GM12878 (cell line): ENCODE measurements around the gene NAA10. TPM values are rescaled to one million over a fixed set of nuclear protein-coding genes. Genes with fewer than 3 reads are reported as not detected.

ENCODE experiments used
- ATAC-seq: fragments of 200-7000 bp; cut with Tn5 transposase; 3 replicates; pipeline ENCODE4 v1.9.1; 2020; ENCODE audit warnings: mild to moderate bottlenecking, moderate library complexity
- BruUV-seq: library from RNA; stranded (reverse); fragments of 400-500 nt; replicated peaks from 2 replicates; lab custom pipeline; 2021; lab: Mats Ljungman, UMichigan
- CTCF ChIA-PET: fragments of 300-600 bp; sonication (Branson Sonifier 250); formaldehyde crosslinking; extraction: SDS; loops from one replicate; lab custom pipeline; 2021; ENCODE audit warnings: inconsistent platforms; lab: Yijun Ruan, JAX
- POLR2A ChIA-PET: fragments of 350-600 bp; formaldehyde crosslinking; extraction: SDS; loops from one replicate; lab custom pipeline; 2021; ENCODE audit warnings: inconsistent platforms; lab: Charles Lee
- RAD21 ChIA-PET: fragments of 300-600 bp; sonication (Branson Sonifier 250); formaldehyde crosslinking; loops from one replicate; lab custom pipeline; 2023; ENCODE audit warnings: antibody characterized with exemption; ENCODE audit not compliant: unreplicated experiment; lab: Charles Lee
- SMC1A ChIA-PET: fragments of 300-600 bp; sonication (Branson Sonifier 250); formaldehyde crosslinking; loops from one replicate; lab custom pipeline; 2023; ENCODE audit not compliant: unreplicated experiment, uncharacterized antibody; lab: Charles Lee
- DNase-seq: peaks from one replicate; pipeline ENCODE4 v3.0.0-alpha.2; 2011; ENCODE audit warnings: low read depth, low spot score
- FAIRE-seq: peaks from 3 replicates; lab custom pipeline; 2011; peaks lifted over from hg19 to GRCh38; lab: Jason Lieb, UNC
- H2AFZ ChIP-seq: 2 replicates; pipeline ENCODE4 v1.6.0; 2011; ENCODE audit warnings: low read depth, low read length, control low read depth; ENCODE audit not compliant: control insufficient read depth
- H3K27ac ChIP-seq: 2 replicates; pipeline ENCODE4 v1.5.1; 2011; ENCODE audit warnings: control low read depth; ENCODE audit not compliant: control insufficient read depth, insufficient read depth
- H3K27me3 ChIP-seq, 2 experiments: replicated peaks in 1 of 2; 2 replicates each; pipeline versions ENCODE4 v1.6.0 to v1.6.1; 2011; ENCODE audit warnings: low read length in 1 of 2; ENCODE audit not compliant: control insufficient read depth in 2 of 2, insufficient read depth in 2 of 2
- H3K36me3 ChIP-seq, 2 experiments: 2 replicates each; pipeline ENCODE4 v1.5.1; 2011; ENCODE audit warnings: low read length in 1 of 2; ENCODE audit not compliant: control insufficient read depth in 2 of 2, insufficient read depth in 2 of 2
- H3K4me1 ChIP-seq: 2 replicates; pipeline ENCODE4 v1.6.1; 2011; ENCODE audit warnings: mild to moderate bottlenecking, low read length, moderate library complexity, mixed read lengths; ENCODE audit not compliant: control insufficient read depth, insufficient read depth
- H3K4me2 ChIP-seq: 2 replicates; pipeline ENCODE4 v1.6.0; 2011; ENCODE audit warnings: control low read depth; ENCODE audit not compliant: control insufficient read depth, insufficient read depth
- H3K4me3 ChIP-seq: fragments of 200-600 bp; sonication (generic); 2 replicates; pipeline ENCODE4 v1.5.1; 2016
- H3K79me2 ChIP-seq: 2 replicates; pipeline ENCODE4 v1.6.0; 2011; ENCODE audit warnings: low read length; ENCODE audit not compliant: control insufficient read depth, insufficient read depth
- H3K9ac ChIP-seq: 2 replicates; pipeline ENCODE4 v1.8.0; 2011; ENCODE audit warnings: low read length, control low read depth, mixed read lengths; ENCODE audit not compliant: control insufficient read depth, insufficient read depth
- H3K9me3 ChIP-seq: replicated peaks from 3 replicates; pipeline ENCODE4 v1.5.1; 2011; ENCODE audit warnings: mild to moderate bottlenecking, low read length; ENCODE audit not compliant: control insufficient read depth, insufficient read depth
- H4K20me1 ChIP-seq: 2 replicates; pipeline ENCODE4 v1.6.0; 2011; ENCODE audit not compliant: control insufficient read depth, insufficient read depth
- BCL11A ChIP-seq: IDR thresholded peaks from 2 replicates; pipeline ENCODE4 v1.6.1; 2011; ENCODE audit warnings: low read depth, low read length
- CREM ChIP-seq: IDR thresholded peaks from 2 replicates; pipeline ENCODE4 v1.6.1; 2014; ENCODE audit warnings: antibody characterized with exemption, low read depth
- POLR2A ChIP-seq: IDR thresholded peaks from 2 replicates; pipeline ENCODE4 v1.6.1; 2011; ENCODE audit warnings: low read depth, mild to moderate bottlenecking, low read length
- RAD21 ChIP-seq: IDR thresholded peaks from 2 replicates; pipeline ENCODE4 v1.6.1; 2011; ENCODE audit warnings: mild to moderate bottlenecking, low read depth, low read length, moderate library complexity; ENCODE audit not compliant: insufficient read depth
- SMC3 ChIP-seq: IDR thresholded peaks from 2 replicates; pipeline ENCODE4 v1.6.1; 2011; ENCODE audit warnings: low read length, improper control_type of control experiment, borderline replicate concordance
- TCF12 ChIP-seq: IDR thresholded peaks from 2 replicates; pipeline ENCODE4 v1.6.1; 2011; ENCODE audit warnings: low read depth, mild to moderate bottlenecking, low read length
- WGBS: methylation state at CpG from one replicate; pipeline ENCODE4 v1.1.6; 2016; ENCODE audit warnings: low lambda C conversion rate; ENCODE audit not compliant: insufficient replicate concordance, insufficient coverage; ENCODE audit errors: missing lambda C conversion rate; 5-methylcytosine and 5-hydroxymethylcytosine counted together
- in situ Hi-C: fragments of 300-500 bp; cut with MboI; formaldehyde crosslinking; loops from 9 replicates; pipeline ENCODE4 v1.14.3; 2018; ENCODE audit warnings: mixed read lengths
- intact Hi-C: fragments of 100-400 bp; cut with micrococcal nuclease; formaldehyde crosslinking; loops from one replicate; pipeline ENCODE4 v1.14.2; 2022; ENCODE audit not compliant: unreplicated experiment
- polyA plus RNA-seq, 11 experiments: library from polyadenylated mRNA; depleted of rRNA in 4 of 11; unstranded in 6 of 11; stranded (reverse) in 5 of 11; fragments of >200 nt; fragmentation: Nextera tagmentation in 4 of 11; fragmentation: Illumina TruSeq in 1 of 11; extraction: Ambion mirVana in 4 of 11; extraction: Trizol in 1 of 11; gene quantifications; 1 replicate in 1 of 11; 2 replicates in 10 of 11; pipeline versions ENCODE4 v1.2.1 to v1.2.3, GENCODE V29; 2011 to 2016; ENCODE audit warnings: inconsistent platforms in 2 of 11, missing spikeins in 2 of 11, low read depth in 1 of 11
- total RNA-seq, 4 experiments: library from RNA; depleted of rRNA in 3 of 4; stranded (reverse); fragments of >200 nt in 3 of 4; fragmentation: Illumina TruSeq in 1 of 4; extraction: Trizol in 1 of 4; gene quantifications; 2 replicates each; pipeline versions ENCODE4 v1.2.1 to v1.2.3, GENCODE V29; 2013 to 2021
- TF ChIP-seq, protein P1 (sequence below), 3 experiments: IDR thresholded peaks in 2 of 3; conservative IDR thresholded peaks in 1 of 3; 2 replicates each; pipeline ENCODE4 v1.5.1; 2011; ENCODE audit warnings: low read depth in 3 of 3, low read length in 3 of 3, mild to moderate bottlenecking in 3 of 3, control low read depth in 2 of 3, moderate library complexity in 2 of 3, inconsistent platforms in 1 of 3, mixed read lengths in 1 of 3; ENCODE audit not compliant: control insufficient read depth in 2 of 3, insufficient read depth in 1 of 3; ENCODE audit errors: extremely low read depth in 1 of 3
- TF ChIP-seq, protein P2 (sequence below): fragments of 450-650 bp; conservative IDR thresholded peaks from 2 replicates; pipeline ENCODE4 v1.6.1; 2017; ENCODE audit warnings: mild to moderate bottlenecking, moderate library complexity

Gene NAA10
- total and polyA plus RNA-seq, 10 of the 15 experiments (the other 5 are each of a cell fraction or from before 2014, with no cell fraction given), result 7.9 to 212 (median 98.9) TPM

- H4K20me1 ChIP-seq, result no peaks in the 10 kb centered on the region
- peak overlapping the region; percentile 21 for H3K4me2 ChIP-seq
- H3K4me3 ChIP-seq, result peak overlapping the region; percentile 22; the same call in 1 of the 2 replicates
- in situ Hi-C loops (loop anchor here (10.0 kb wide), 1 partner anchor 62 kb away; no protein-coding TSS in a partner anchor), intact Hi-C loops (no loop called here)
- peaks cover 0 to 3% of the 10 kb centered on the region in 2 experiments; a peak in 1 of 4 replicates for H3K36me3 ChIP-seq
- no peaks in the 10 kb centered on the region; the same call in 2 of the 3 replicates for H3K9me3 ChIP-seq
- H2AFZ ChIP-seq, result no peak overlapping the region
- H3K27me3 ChIP-seq, result 0 out of 4 replicates have a peak, but pooled peaks cover 0 to 1% of the 10 kb centered on the region in 2 experiments
- FAIRE-seq (peak; percentile 23), DNase-seq (no peak), ATAC-seq (peak; percentile 12; the same call in 2 of the 3 replicates)
- H3K9ac ChIP-seq, result no peak overlapping the region
- peaks cover 9% of the 10 kb centered on the region; the same call in 1 of the 2 replicates for H3K4me1 ChIP-seq
- H3K27ac ChIP-seq, result no peak overlapping the region
- BruUV-seq, result no TSS peak
- SMC1A ChIA-PET, result interaction anchor here (0.5 to 5.5 kb wide), 6 partner anchors 12 to 171 kb away, joined by 3 to 61 read pairs (median 4); partner anchors contain the start of gene NAA10
- H3K79me2 ChIP-seq, result peaks cover 37% of the 10 kb centered on the region
- WGBS, result 76% methylated on average over 25 of the region's 25 CpGs
- CTCF ChIA-PET, result interaction anchor here (0.6 to 8.7 kb wide), 18 partner anchors 10 to 169 kb away, joined by 3 to 172 read pairs (median 5); partner anchors contain the start of genes IDH3G, RENBP and SSR4
- POLR2A ChIA-PET, result interaction anchor here (0.6 to 1.7 kb wide), 6 partner anchors 12 to 534 kb away, joined by 3 to 6 read pairs (median 3); partner anchors contain the start of gene NAA10
- TF ChIP-seq RAD21, result peak; percentile 23; the same call in 1 of the 2 replicates
- TF ChIP-seq POLR2A, result 0 out of 2 replicates have a peak, but pooled peaks have one; percentile 0
- TF ChIP-seq CREM, result no peak
- 0 out of 2 replicates have a peak, but pooled peaks have one; percentile 11 for TF ChIP-seq TCF12
- TF ChIP-seq, protein P1, sequence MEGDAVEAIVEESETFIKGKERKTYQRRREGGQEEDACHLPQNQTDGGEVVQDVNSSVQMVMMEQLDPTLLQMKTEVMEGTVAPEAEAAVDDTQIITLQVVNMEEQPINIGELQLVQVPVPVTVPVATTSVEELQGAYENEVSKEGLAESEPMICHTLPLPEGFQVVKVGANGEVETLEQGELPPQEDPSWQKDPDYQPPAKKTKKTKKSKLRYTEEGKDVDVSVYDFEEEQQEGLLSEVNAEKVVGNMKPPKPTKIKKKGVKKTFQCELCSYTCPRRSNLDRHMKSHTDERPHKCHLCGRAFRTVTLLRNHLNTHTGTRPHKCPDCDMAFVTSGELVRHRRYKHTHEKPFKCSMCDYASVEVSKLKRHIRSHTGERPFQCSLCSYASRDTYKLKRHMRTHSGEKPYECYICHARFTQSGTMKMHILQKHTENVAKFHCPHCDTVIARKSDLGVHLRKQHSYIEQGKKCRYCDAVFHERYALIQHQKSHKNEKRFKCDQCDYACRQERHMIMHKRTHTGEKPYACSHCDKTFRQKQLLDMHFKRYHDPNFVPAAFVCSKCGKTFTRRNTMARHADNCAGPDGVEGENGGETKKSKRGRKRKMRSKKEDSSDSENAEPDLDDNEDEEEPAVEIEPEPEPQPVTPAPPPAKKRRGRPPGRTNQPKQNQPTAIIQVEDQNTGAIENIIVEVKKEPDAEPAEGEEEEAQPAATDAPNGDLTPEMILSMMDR (IDR thresholded peaks at IDR 0.05 in 2 of 3, conservative IDR thresholded peaks at IDR 0.05 in 1 of 3; ENCODE audit: control insufficient read depth in 2 of 3, extremely low read depth in 1 of 3, insufficient read depth in 1 of 3, low read depth in 3 of 3, low read length in 3 of 3), result peak; percentile 33 to 69 (median 42); a peak in 5 of 6 replicates
- TF ChIP-seq BCL11A, result no peak
- TF ChIP-seq SMC3, result peak; percentile 23; the same call in 1 of the 2 replicates
- TF ChIP-seq, protein P2, sequence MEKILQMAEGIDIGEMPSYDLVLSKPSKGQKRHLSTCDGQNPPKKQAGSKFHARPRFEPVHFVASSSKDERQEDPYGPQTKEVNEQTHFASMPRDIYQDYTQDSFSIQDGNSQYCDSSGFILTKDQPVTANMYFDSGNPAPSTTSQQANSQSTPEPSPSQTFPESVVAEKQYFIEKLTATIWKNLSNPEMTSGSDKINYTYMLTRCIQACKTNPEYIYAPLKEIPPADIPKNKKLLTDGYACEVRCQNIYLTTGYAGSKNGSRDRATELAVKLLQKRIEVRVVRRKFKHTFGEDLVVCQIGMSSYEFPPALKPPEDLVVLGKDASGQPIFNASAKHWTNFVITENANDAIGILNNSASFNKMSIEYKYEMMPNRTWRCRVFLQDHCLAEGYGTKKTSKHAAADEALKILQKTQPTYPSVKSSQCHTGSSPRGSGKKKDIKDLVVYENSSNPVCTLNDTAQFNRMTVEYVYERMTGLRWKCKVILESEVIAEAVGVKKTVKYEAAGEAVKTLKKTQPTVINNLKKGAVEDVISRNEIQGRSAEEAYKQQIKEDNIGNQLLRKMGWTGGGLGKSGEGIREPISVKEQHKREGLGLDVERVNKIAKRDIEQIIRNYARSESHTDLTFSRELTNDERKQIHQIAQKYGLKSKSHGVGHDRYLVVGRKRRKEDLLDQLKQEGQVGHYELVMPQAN, result no peak
- RAD21 ChIA-PET, result interaction anchor here (0.8 to 6.2 kb wide), 7 partner anchors 14 to 95 kb away, joined by 3 to 59 read pairs (median 5); partner anchors contain the start of genes HCFC1 and RENBP
Observed at GRCh38 chrX:153922932-153923857, 11.6 kb downstream of the NAA10 start.
